Spleen (tissue), 7 donors: ENCODE data around the gene CSRP2.

Experiments used
- POLR2AphosphoS5 ChIP-seq, 3 donors: sonication (generic); formaldehyde crosslinking; IDR thresholded peaks; one replicate each; pipeline ENCODE4 v1.5.1; 2017; ENCODE audit warnings: antibody characterized with exemption in 3 of 3
- TF ChIP-seq, protein P1 (sequence below), 11 experiments: fragments of 200-600 bp in 7 of 11; fragments of 450-650 bp in 4 of 11; sonication (generic) in 4 of 11; IDR thresholded peaks in 8 of 11; conservative IDR thresholded peaks in 3 of 11; 1 replicate in 7 of 11; 2 replicates in 4 of 11; pipeline versions ENCODE4 v1.4.0 to v1.8.0; 2016 to 2021; ENCODE audit warnings: antibody characterized with exemption in 11 of 11, inconsistent platforms in 4 of 11, mild to moderate bottlenecking in 1 of 11
- donor health status: DM: no; HTN: no; CAD: no; lungs with moderate emphysema.
- donor health status: DM: no; HTN: no; CAD: no.
- donor health status: DM: no; HTN: no; CAD: no.

- TF ChIP-seq, protein P1, sequence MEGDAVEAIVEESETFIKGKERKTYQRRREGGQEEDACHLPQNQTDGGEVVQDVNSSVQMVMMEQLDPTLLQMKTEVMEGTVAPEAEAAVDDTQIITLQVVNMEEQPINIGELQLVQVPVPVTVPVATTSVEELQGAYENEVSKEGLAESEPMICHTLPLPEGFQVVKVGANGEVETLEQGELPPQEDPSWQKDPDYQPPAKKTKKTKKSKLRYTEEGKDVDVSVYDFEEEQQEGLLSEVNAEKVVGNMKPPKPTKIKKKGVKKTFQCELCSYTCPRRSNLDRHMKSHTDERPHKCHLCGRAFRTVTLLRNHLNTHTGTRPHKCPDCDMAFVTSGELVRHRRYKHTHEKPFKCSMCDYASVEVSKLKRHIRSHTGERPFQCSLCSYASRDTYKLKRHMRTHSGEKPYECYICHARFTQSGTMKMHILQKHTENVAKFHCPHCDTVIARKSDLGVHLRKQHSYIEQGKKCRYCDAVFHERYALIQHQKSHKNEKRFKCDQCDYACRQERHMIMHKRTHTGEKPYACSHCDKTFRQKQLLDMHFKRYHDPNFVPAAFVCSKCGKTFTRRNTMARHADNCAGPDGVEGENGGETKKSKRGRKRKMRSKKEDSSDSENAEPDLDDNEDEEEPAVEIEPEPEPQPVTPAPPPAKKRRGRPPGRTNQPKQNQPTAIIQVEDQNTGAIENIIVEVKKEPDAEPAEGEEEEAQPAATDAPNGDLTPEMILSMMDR (IDR thresholded peaks at IDR 0.05 in 8 of 11, conservative IDR thresholded peaks at IDR 0.05 in 3 of 11), result no peak
- TF ChIP-seq POLR2AphosphoS5 (IDR thresholded peaks at IDR 0.05), result no peak
Observed at GRCh38 chr12:76864791-76865400, 13.9 kb downstream of the CSRP2 start.
